ENCODE data around the gene OR2T35. TPM values are rescaled to one million over a fixed set of nuclear protein-coding genes. Genes with fewer than 3 reads are reported as not detected.

Gene OR2T35
- total RNA-seq, 1 experiment from 2014 or later: not detected

GRCh38 chr1:248627971-248628844 lies 16.9 kb downstream of the OR2T35 start:
- ChIA-PET CTCF (no interaction called here), POLR2A (no interaction called here), RAD21 (ENCODE audit: low non-redundant PET in 1 of 2, low total read pairs in 2 of 2, uncharacterized antibody in 2 of 2, unreplicated experiment in 2 of 2) (no interaction called here)
- Histone ChIP-seq H2AFZ (ENCODE audit: low read depth, low read length, poor library complexity, severe bottlenecking) (no peak overlapping the region), H3K36me3 (ENCODE audit: control insufficient read depth in 1 of 2, insufficient read depth in 2 of 2, low read length in 2 of 2) (no peaks in the 10 kb centered on the region), H3K9me2 (ENCODE audit: insufficient read depth) (no peaks in the 10 kb centered on the region), H3K4me1 (ENCODE audit: control insufficient read depth in 1 of 2, insufficient read depth in 2 of 2, low read length in 2 of 2) (no peaks in the 10 kb centered on the region), H3K9me3 (ENCODE audit: control insufficient read depth in 1 of 2, insufficient read depth in 1 of 2, low read depth in 1 of 2, low read length in 2 of 2) (no peaks in the 10 kb centered on the region), H3K79me2 (ENCODE audit: insufficient read depth, low read length) (no peaks in the 10 kb centered on the region), H3K27ac (ENCODE audit: low read depth, low read length) (no peak overlapping the region), H3K9ac (ENCODE audit: low read length) (no peak overlapping the region), H4K20me1 (ENCODE audit: insufficient read depth) (no peaks in the 10 kb centered on the region), H3K27me3 (ENCODE audit: insufficient read depth, low read length) (no peaks in the 10 kb centered on the region), H3K4me3 (replicated peaks in 1 of 2; ENCODE audit: low read depth in 1 of 2, low read length in 2 of 2) (no peak overlapping the region), H3K4me2 (ENCODE audit: low read length) (no peak overlapping the region)
- DNase-seq (ENCODE audit: low read depth, low spot score) (no peak), ATAC-seq (no peak)
- no TSS peak for BruUV-seq (replicated peaks)
- intact Hi-C loops (cut with micrococcal nuclease): no loop called here
- TF ChIP-seq ZNF274 (IDR thresholded peaks at IDR 0.05; ENCODE audit: low read depth, low read length) (no peak), CTCF (IDR thresholded peaks at IDR 0.05 in 2 of 3, conservative IDR thresholded peaks at IDR 0.05 in 1 of 3; ENCODE audit: borderline replicate concordance in 1 of 3, insufficient read depth in 1 of 3, low read depth in 2 of 3, low read length in 2 of 3) (no peak), ZBTB33 (IDR thresholded peaks at IDR 0.05; ENCODE audit: extremely low read depth, insufficient replicate concordance, low read length) (no peak), POLR2A (IDR thresholded peaks at IDR 0.05; ENCODE audit: borderline replicate concordance, extremely low read depth, insufficient read depth, insufficient read length) (no peak), RAD21 (IDR thresholded peaks at IDR 0.05; ENCODE audit: low read depth) (no peak)
